ENCODE data around the gene PPIL1. TPM values are rescaled to one million over a fixed set of nuclear protein-coding genes. Genes with fewer than 3 reads are reported as not detected.

The PPIL1 gene
- total and polyA plus RNA-seq, 2 of the 13 experiments (the other 11 are each of a cell fraction or from before 2014, with no cell fraction given) = 74.2 to 144 TPM

GRCh38 chr6:36824253-36824652 lies 50.4 kb downstream of the PPIL1 start (continued):
- TF ChIP-seq, protein P1, sequence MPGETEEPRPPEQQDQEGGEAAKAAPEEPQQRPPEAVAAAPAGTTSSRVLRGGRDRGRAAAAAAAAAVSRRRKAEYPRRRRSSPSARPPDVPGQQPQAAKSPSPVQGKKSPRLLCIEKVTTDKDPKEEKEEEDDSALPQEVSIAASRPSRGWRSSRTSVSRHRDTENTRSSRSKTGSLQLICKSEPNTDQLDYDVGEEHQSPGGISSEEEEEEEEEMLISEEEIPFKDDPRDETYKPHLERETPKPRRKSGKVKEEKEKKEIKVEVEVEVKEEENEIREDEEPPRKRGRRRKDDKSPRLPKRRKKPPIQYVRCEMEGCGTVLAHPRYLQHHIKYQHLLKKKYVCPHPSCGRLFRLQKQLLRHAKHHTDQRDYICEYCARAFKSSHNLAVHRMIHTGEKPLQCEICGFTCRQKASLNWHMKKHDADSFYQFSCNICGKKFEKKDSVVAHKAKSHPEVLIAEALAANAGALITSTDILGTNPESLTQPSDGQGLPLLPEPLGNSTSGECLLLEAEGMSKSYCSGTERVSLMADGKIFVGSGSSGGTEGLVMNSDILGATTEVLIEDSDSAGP (CRISPR knock-in tag; IDR thresholded peaks at IDR 0.05; ENCODE audit: borderline replicate concordance) = peak; percentile 14; the same call in 1 of the 2 replicates
- TF ChIP-seq RAD51 (IDR thresholded peaks at IDR 0.05; ENCODE audit: borderline replicate concordance) = no peak
- no peak for TF ChIP-seq SAP130 (CRISPR knock-in tag; IDR thresholded peaks at IDR 0.05; ENCODE audit: low read depth)
- no peak for TF ChIP-seq DR1 (CRISPR knock-in tag; IDR thresholded peaks at IDR 0.05)
- no peak for TF ChIP-seq ZNF296 (CRISPR knock-in tag; conservative IDR thresholded peaks at IDR 0.05)
- no peak for TF ChIP-seq FOXP4 (CRISPR knock-in tag; IDR thresholded peaks at IDR 0.05)
- no peak for TF ChIP-seq MAZ (IDR thresholded peaks at IDR 0.05; ENCODE audit: borderline replicate concordance, low read depth, low read length)
- peak; percentile 38; the same call in 1 of the 2 replicates for TF ChIP-seq MAZ (CRISPR knock-in tag; IDR thresholded peaks at IDR 0.05; ENCODE audit: low read depth)
- no peak for TF ChIP-seq AGO1 (IDR thresholded peaks at IDR 0.05; ENCODE audit: low read depth, low read length, poor library complexity, severe bottlenecking)
- TF ChIP-seq ZBTB21 (CRISPR knock-in tag; IDR thresholded peaks at IDR 0.05) = no peak
- TF ChIP-seq ZNF687 (CRISPR knock-in tag; IDR thresholded peaks at IDR 0.05) = peak; percentile 40; the same call in 1 of the 2 replicates
- 0 out of 2 replicates have a peak, but pooled peaks have one; percentile 34 for TF ChIP-seq ZNF670 (CRISPR knock-in tag; IDR thresholded peaks at IDR 0.05; ENCODE audit: borderline replicate concordance)
- TF ChIP-seq ZNF598 (CRISPR knock-in tag; IDR thresholded peaks at IDR 0.05; ENCODE audit: borderline replicate concordance) = 0 out of 2 replicates have a peak, but pooled peaks have one; percentile 24
- TF ChIP-seq ZFX (CRISPR knock-in tag; IDR thresholded peaks at IDR 0.05; ENCODE audit: low read depth) = peak; percentile 13
- no peak for TF ChIP-seq TFDP2 (CRISPR knock-in tag; IDR thresholded peaks at IDR 0.05)
- no peak for TF ChIP-seq NR1H2 (CRISPR knock-in tag; IDR thresholded peaks at IDR 0.05; ENCODE audit: borderline replicate concordance, low read depth)
- TF ChIP-seq, protein P2, sequence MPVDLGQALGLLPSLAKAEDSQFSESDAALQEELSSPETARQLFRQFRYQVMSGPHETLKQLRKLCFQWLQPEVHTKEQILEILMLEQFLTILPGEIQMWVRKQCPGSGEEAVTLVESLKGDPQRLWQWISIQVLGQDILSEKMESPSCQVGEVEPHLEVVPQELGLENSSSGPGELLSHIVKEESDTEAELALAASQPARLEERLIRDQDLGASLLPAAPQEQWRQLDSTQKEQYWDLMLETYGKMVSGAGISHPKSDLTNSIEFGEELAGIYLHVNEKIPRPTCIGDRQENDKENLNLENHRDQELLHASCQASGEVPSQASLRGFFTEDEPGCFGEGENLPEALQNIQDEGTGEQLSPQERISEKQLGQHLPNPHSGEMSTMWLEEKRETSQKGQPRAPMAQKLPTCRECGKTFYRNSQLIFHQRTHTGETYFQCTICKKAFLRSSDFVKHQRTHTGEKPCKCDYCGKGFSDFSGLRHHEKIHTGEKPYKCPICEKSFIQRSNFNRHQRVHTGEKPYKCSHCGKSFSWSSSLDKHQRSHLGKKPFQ (CRISPR knock-in tag; IDR thresholded peaks at IDR 0.05; ENCODE audit: insufficient replicate concordance) = no peak
- no peak for TF ChIP-seq NFYB (CRISPR knock-in tag; IDR thresholded peaks at IDR 0.05)

Measured in HepG2 (cell line).